Kasumi-1 (cell line): Measurements from ENCODE around the gene CBARP.

Source experiments
- DNase-seq, 2 experiments: peaks; one replicate each; lab custom pipeline; 2025; lab: John Stamatoyannopoulos, UW

Gene CBARP

DNA sequence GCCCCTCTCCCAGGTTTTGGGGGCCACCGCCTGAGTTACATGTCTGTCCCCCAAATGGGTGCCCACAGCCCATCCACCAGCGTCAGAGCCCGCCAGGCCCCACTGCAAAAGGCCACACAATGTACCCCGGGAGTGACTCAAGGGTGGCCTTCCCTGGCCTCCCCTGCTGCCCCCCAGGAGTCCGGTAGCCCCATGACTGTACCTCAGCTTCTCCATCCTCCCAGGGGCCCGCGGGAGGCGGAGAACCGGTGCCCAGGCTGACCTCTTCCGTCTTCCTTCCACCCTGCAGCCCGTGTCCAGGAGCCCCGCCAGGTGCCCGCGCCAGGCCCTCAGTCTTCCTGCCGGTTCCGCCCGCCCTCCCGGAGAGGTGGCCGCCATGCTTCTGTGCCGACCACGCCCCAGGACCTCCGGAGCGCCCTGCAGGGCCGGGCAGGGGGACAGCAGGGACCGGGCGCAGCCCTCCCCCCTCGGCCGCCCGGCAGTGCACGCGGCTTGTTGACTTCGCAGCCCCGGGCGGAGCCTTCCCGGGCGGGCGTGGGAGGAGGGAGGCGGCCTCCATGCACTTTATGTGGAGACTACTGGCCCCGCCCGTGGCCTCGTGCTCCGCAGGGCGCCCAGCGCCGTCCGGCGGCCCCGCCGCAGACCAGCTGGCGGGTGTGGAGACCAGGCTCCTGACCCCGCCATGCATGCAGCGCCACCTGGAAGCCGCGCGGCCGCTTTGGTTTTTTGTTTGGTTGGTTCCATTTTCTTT is 10.3 kb downstream of the CBARP start:
- DNase-seq, result no peak

DNA sequence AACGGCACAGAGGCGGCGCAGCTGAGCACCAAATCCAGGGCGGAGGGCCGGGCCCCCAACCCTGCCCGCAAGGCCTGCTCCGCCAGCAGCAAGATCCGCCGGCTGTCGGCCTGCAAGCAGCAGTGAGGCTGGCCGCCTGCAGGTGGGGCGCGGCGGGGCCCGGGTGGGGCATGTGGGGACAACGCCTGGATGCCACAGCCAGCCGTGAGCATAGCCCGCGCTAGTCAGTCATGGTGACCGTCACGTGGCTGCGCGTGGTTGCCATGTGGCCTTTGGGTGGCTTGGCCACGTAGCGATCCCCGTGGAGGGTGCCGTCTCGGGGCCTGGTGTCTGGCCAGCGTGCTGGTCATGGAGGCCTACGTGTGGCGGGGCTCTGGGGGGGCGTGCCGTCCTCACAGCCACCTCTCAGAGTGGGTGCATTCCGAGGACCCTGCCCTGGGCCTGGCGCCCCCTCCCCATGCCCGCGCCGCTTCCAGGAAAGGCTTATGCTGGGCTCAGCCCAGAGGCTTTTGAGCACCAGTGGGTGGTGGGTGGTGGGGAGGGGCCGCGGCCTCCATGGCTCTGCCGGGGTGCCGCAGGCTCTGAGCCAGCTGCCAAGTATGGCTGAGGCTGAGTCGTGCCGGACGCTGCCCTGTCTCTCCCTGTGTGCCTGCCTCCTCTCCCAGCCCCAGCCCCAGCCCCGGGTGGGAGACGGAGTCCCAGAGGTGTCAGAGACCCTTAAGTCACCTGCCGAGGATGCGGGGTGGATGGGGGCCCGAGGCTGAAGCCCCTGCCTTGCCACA is 11.1 kb downstream of the CBARP start:
- no peak for DNase-seq

DNA sequence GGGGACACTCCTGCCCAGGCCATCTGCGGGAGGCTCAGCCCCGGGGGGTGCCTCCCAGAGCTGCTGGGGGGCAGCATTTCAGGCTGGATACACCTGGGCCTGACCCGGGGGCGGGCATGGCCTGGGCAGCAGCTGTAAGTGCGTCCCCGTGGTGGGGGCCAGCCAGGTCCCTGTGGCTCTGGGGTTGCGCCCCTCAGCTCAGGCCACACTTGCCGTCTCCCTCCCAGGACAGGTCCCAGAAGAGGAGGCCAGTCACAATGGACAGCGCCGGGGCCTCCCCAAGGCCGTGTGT is 11.6 kb downstream of the CBARP start:
- no peak for DNase-seq

DNA sequence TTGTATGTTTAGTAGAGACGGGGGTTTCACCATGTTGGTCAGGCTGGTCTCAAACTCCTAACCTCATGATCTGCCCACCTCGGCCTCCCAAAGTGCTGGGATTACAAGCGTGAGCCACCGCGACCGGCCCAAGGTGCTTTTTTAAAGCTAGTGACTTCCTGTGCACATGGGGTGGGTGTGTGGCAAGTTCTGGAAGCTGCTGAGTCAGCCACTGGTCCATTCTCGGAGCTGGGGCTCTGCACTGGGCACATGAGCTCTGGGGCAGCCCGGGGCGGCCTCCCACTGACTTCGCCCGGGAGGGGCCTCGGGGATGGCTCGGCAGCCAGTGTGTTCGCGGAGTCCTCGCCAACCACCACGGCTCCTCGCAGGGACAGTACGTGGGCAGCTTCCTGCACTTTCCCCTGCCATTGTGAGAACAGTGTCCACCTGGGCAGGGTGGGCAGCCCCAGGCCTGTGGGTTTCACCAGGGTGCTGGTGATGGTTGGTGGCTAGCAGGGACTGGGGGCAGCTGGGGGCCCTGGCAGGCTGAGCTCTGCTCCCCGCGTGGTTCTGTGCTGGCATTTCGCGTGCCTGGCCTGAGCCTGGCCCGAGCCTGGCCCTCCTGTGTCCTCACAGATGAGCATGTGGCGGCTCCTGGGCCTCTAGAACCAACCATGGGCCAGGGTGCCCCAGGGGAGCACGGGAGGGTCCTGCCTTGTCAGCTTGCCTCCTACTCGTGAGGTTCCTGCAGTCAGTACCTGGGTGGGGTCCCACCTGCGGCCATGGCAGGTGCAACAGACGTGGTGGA is 12.2 kb downstream of the CBARP start:
- DNase-seq, result no peak

GRCh38 chr19:1224847-1225246 is 13.0 kb downstream of the CBARP start:
- DNase-seq, result no peak

- no peak for DNase-seq
Observed at GRCh38 chr19:1224047-1224825, 13.6 kb downstream of the CBARP start.

DNA sequence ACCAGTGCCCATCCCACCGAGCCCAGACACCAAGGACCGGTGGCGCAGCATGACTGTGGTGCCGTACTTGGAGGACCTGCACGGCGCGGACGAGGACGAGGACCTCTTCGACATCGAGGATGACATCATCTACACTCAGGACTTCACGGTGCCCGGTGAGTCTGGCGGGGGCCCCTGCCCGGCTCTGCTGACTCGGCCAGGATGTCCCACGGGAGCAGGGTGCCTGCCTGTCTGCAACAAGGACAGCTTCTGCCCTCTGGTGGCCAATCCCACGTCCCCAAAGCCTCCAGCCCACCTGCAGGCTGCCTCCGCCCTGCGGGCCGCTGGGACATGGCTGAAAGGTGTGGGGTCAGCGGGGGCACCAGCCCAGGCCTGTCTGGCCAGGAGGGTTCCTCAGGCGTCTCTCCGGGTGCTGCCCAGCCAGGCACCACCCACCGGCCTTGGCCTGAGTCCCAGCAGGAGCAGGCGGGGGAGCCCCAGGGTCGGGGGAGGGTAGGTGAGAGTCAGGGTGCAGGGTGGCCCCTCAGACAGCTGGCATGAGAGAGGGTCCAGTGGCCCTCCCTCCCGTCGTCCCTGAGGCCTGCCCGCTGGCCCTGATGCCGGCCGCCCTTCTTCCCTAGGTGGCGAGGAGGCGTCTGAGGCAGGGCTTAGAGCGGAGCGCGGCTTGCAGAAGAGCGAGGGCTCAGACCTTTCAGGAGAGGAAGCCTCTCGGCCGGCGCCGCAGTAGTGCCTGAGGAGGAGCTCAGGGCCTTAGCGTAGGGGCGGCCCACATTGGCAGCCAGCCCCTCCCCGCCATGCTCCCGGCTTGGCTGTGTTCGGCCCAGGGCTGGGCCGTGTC is 14.6 kb downstream of the CBARP start:
- DNase-seq, result no peak

DNA sequence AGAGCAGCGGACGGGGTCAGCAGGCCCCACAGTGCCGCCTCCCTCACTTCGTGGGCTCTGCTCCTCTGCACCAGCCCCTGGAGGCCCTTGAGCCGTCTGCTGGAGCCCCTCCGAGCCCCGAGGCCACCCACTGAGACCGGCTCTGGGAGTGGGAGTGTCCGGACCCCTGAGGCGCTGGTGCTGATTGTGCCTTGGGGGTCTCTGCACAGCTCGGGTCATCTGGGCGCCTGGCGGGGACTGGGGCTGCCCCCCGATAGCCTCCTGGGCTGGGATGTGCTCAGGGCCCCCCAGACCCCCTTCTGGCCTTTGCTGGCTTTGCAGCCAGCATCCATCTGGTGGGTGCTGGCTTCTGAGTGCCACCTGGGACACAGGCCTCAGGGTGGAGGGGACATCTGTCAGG is 15.4 kb downstream of the CBARP start:
- no peak for DNase-seq

DNA sequence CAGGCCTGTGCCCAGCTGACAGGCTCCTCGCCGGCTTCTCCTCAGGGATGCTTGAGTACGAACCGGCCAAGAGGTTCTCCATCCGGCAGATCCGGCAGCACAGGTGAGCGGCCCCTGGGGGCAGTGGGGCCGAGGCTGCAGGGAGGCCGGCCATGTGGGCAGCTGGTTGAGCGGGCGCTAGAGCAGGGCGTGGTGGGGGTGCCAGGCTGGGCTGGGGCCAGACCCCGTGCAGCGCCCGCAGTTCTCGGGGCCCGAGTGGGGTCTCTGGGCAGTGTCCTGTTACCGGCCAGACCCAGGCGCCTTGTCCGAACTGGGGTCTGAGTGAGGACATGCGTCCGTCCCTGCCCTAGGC is 15.9 kb downstream of the CBARP start:
- DNase-seq, result no peak

GRCh38 chr19:1220976-1221903 is 16.6 kb downstream of the CBARP start:
- no peak for DNase-seq

DNA sequence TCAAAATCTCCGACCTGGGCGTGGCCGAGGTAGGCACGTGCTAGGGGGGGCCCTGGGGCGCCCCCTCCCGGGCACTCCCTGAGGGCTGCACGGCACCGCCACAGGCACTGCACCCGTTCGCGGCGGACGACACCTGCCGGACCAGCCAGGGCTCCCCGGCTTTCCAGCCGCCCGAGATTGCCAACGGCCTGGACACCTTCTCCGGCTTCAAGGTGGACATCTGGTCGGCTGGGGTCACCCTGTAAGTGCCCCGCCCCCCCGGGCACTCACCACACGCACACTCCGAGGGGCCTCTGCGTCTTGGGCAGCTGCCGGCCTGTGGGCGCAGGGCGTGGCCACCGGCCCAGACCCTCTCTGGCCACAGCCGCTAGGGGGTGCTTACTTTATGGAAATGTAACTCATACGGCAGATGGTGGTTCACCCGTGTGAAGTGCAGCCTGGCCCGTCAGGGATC is 17.3 kb downstream of the CBARP start:
- no peak for DNase-seq

- no peak for DNase-seq
Observed at GRCh38 chr19:1219786-1220476, 17.9 kb downstream of the CBARP start.

GRCh38 chr19:1218751-1219567 is 18.8 kb downstream of the CBARP start:
- no peak for DNase-seq

DNA sequence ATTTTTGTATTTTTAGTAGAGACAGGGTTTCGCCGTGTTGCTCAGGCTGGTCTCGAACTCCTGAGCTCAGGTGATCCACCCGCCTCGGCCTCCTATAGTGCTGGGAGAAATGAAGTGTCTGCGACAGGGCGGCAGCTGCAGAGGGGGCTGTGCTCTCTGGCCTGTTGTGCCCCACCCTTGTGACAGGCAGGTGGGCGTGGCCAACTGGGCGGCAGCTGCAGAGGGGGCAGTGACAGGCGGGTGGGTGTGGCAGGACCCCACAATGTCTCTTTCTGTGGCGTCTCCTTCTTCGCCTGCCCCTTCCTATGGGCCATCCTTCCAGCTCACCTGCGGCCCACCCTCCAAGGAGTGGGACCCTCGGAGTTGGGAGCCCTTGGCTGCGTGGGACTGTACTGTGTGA is 20.4 kb downstream of the CBARP start:
- DNase-seq, result no peak

GRCh38 chr19:1216756-1217155 is 21.0 kb downstream of the CBARP start:
- no peak for DNase-seq

- no peak for DNase-seq
Observed at GRCh38 chr19:1214862-1215731, 22.7 kb downstream of the CBARP start.

DNA sequence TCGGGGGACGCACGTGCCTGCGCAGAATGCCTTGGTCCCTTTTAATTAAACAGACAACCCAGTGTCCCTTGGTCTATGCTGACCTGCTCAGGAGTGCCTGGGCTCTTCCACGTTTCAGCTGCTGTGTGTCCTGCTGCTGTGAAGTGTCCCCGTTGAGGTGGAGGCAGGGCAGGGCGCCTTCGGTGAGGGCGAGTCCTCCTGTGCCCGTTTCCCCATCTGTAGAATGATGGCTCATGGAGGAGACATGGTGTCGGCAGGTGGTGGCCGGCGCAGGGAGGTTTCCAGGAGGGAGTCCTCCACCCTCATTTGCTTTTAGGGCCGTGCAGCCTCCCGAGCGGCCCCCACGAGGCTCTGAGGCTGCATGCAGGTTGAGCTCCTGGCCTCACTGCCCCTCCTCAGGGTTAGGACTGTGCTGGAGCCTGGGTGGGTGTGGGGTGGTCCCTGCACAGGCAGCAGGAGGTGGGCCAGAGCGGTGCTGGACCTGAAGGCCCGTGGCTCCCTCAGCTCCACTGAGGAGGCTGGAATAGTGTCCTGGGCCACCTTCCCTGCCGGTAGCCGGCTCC is 23.4 kb downstream of the CBARP start:
- no peak for DNase-seq
